OCI-LY3 (cell line): ENCODE measurements around the gene SNN.

Experiments
- H2AFZ ChIP-seq: fragments of 200-600, 300-600 bp; shearing (Covaris generic); 2 replicates; pipeline ENCODE4 v1.6.0; 2014; ENCODE audit warnings: antibody characterized with exemption, low read depth, low read length
- H3K27ac ChIP-seq: fragments of 200-600, 300-600 bp; sonication (generic); 2 replicates; pipeline ENCODE4 v1.5.1; 2014; ENCODE audit warnings: mild to moderate bottlenecking, low read length, moderate library complexity, mixed read lengths
- H3K27me3 ChIP-seq: fragments of 200-600, 300-600 bp; sonication (generic); 2 replicates; pipeline ENCODE4 v1.6.1; 2014; ENCODE audit warnings: low read depth, low read length, mixed read lengths
- H3K36me3 ChIP-seq: fragments of 200-600, 300-600 bp; sonication (generic); replicated peaks from 2 replicates; pipeline ENCODE3; 2014; ENCODE audit warnings: low read depth, low read length, mixed read lengths
- H3K4me1 ChIP-seq: fragments of 300-600, 200-600 bp; sonication (generic); 2 replicates; pipeline ENCODE4 v1.6.1; 2014; ENCODE audit warnings: low read length, mixed read lengths
- H3K4me2 ChIP-seq: fragments of 200-600, 300-600 bp; sonication (generic); 2 replicates; pipeline ENCODE4 v1.6.1; 2014; ENCODE audit warnings: low read length, mixed read lengths
- H3K4me3 ChIP-seq: fragments of 300-600, 200-600 bp; sonication (generic); 2 replicates; pipeline ENCODE4 v1.5.1; 2014; ENCODE audit warnings: antibody characterized with exemption, mild to moderate bottlenecking, low read length, moderate library complexity
- H3K79me2 ChIP-seq: fragments of 300-600, 200-600 bp; shearing (Covaris generic); 2 replicates; pipeline ENCODE4 v1.6.1; 2014; ENCODE audit warnings: mild to moderate bottlenecking, low read length, mixed read lengths
- H3K9ac ChIP-seq: fragments of 300-600, 200-600 bp; shearing (Covaris generic); 2 replicates; pipeline ENCODE4 v1.6.0; 2014; ENCODE audit warnings: mild to moderate bottlenecking, low read length, moderate library complexity
- H3K9me3 ChIP-seq: fragments of 200-600, 300-600 bp; shearing (Covaris generic); 2 replicates; pipeline ENCODE4 v1.6.1; 2014; ENCODE audit warnings: low read length, mixed read lengths; ENCODE audit not compliant: insufficient read depth
- H4K20me1 ChIP-seq: fragments of 200-600, 300-600 bp; sonication (generic); 2 replicates; pipeline ENCODE4 v1.6.1; 2016; ENCODE audit warnings: low read length, mixed read lengths; ENCODE audit not compliant: insufficient read depth
- CTCF ChIP-seq: fragments of 200-600, 300-600 bp; sonication (generic); IDR thresholded peaks from 2 replicates; pipeline ENCODE4 v1.5.1; 2014; ENCODE audit warnings: antibody characterized with exemption, low read length, low read depth
- EZH2phosphoT487 ChIP-seq: fragments of 200-600 bp; shearing (Covaris generic); IDR thresholded peaks from 2 replicates; pipeline ENCODE4 v1.6.1; 2018; ENCODE audit warnings: antibody characterized with exemption, mixed run types, low read depth

SNN gene

GRCh38 chr16:11668623-11669379 lies 546 bp downstream of the SNN start:
- Histone ChIP-seq H3K4me1 (peaks cover 40% of the 10 kb centered on the region), H3K27ac (peak overlapping the region; percentile 83), H3K79me2 (peaks cover 53% of the 10 kb centered on the region)

GRCh38 chr16:11669380-11670146 lies 1.3 kb downstream of the SNN start:
- no peak overlapping the region for H2AFZ ChIP-seq
- peak overlapping the region; percentile 97 for H3K9ac ChIP-seq
- H3K27me3 ChIP-seq: 0 out of 2 replicates have a peak, but pooled peaks cover 7% of the 10 kb centered on the region
- peak overlapping the region; percentile 95 for H3K4me3 ChIP-seq
- no peaks in the 10 kb centered on the region for H3K9me3 ChIP-seq
- H3K36me3 ChIP-seq: peaks cover 31% of the 10 kb centered on the region
- H3K79me2 ChIP-seq: peaks cover 61% of the 10 kb centered on the region
- no peak for TF ChIP-seq CTCF
- TF ChIP-seq EZH2phosphoT487: no peak
- peak overlapping the region; percentile 83 for H3K27ac ChIP-seq
- peaks cover 40% of the 10 kb centered on the region for H3K4me1 ChIP-seq
- H3K4me2 ChIP-seq: peak overlapping the region; percentile 98
- peaks cover 49% of the 10 kb centered on the region for H4K20me1 ChIP-seq

More at GRCh38 chr16:11668623-11669379, 546 bp downstream of the SNN start:
- Histone ChIP-seq H3K27me3 (0 out of 2 replicates have a peak, but pooled peaks cover 7% of the 10 kb centered on the region), H3K4me2 (peak overlapping the region; percentile 98), H3K9ac (peak overlapping the region; percentile 97), H2AFZ (no peak overlapping the region), H3K4me3 (peak overlapping the region; percentile 95), H4K20me1 (peaks cover 41% of the 10 kb centered on the region), H3K36me3 (peaks cover 29% of the 10 kb centered on the region), H3K9me3 (no peaks in the 10 kb centered on the region)
- TF ChIP-seq CTCF (no peak; the same call in 1 of the 2 replicates), EZH2phosphoT487 (no peak)

DNA sequence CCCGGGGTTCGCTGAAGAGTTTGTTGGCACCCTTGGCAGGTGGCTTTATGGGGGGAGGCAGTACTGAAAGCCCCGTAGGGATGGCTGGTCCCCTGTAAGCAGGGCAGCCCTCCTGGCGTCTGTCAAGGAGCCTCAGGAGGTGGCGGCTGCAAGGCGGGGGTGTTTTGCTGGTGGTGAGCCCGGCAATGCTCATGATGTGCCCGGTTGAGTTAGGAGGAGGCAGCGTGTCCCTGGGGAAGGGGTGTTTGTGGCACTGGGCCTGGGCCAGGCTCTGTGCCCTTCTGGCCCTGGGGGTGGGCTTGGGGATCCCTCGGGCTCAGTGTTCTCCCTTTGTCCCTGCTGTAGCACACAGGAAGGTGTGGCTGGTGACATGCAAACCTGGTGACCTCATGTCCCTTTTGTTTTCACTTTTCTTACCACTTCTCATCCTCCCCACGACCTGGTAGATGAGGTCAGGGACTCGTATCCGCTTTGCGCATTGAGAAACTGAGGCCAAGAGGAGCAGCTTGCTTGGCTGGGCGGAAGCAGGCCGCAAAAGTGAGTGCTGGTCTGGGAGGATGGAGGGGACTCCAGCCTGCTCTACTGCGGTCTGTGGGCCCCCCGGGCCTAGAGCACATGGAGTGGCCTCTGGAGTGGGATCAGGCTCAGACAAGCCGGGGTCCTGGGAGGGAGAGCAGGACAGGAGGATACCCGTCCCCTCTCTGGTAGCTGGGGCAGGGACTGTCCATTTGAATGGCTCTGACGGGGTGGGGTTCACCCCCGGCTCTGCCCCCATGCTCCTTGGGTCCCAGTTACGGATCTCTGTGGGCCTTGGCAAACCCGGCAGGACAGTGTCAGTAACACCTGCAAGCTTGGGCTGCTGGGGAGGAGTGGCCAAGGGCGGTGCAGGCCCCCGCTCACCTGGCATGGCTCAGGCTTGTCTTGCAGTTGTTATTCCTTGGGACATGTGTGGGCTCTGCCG lies 2.2 kb downstream of the SNN start:
- H3K9me3 ChIP-seq: no peaks in the 10 kb centered on the region
- H3K4me1 ChIP-seq: peaks cover 40% of the 10 kb centered on the region
- TF ChIP-seq CTCF (no peak), EZH2phosphoT487 (no peak)
- H3K4me3 ChIP-seq: peak overlapping the region; percentile 95
- peaks cover 67% of the 10 kb centered on the region for H3K79me2 ChIP-seq
- peak overlapping the region; percentile 83 for H3K27ac ChIP-seq
- no peak overlapping the region for H2AFZ ChIP-seq
- 0 out of 2 replicates have a peak, but pooled peaks cover 7% of the 10 kb centered on the region for H3K27me3 ChIP-seq
- peaks cover 57% of the 10 kb centered on the region for H4K20me1 ChIP-seq
- H3K4me2 ChIP-seq: peak overlapping the region; percentile 98
- H3K36me3 ChIP-seq: peaks cover 33% of the 10 kb centered on the region
- peak overlapping the region; percentile 97 for H3K9ac ChIP-seq
